Spleen (tissue), 7 donors: Measurements from ENCODE around the gene OPCML.

ENCODE experiments used
- CTCF ChIP-seq, 11 experiments: fragments of 200-600 bp in 7 of 11; fragments of 450-650 bp in 4 of 11; sonication (generic) in 4 of 11; IDR thresholded peaks in 8 of 11; conservative IDR thresholded peaks in 3 of 11; 1 replicate in 7 of 11; 2 replicates in 4 of 11; pipeline versions ENCODE4 v1.4.0 to v1.8.0; 2016 to 2021; ENCODE audit warnings: antibody characterized with exemption in 11 of 11, inconsistent platforms in 4 of 11, mild to moderate bottlenecking in 1 of 11
- POLR2AphosphoS5 ChIP-seq, 3 donors: sonication (generic); formaldehyde crosslinking; IDR thresholded peaks; one replicate each; pipeline ENCODE4 v1.5.1; 2017; ENCODE audit warnings: antibody characterized with exemption in 3 of 3
- donor health status: DM: no; HTN: no; CAD: no; lungs with moderate emphysema.
- donor health status: DM: no; HTN: no; CAD: no.
- donor health status: DM: no; HTN: no; CAD: no.

DNA sequence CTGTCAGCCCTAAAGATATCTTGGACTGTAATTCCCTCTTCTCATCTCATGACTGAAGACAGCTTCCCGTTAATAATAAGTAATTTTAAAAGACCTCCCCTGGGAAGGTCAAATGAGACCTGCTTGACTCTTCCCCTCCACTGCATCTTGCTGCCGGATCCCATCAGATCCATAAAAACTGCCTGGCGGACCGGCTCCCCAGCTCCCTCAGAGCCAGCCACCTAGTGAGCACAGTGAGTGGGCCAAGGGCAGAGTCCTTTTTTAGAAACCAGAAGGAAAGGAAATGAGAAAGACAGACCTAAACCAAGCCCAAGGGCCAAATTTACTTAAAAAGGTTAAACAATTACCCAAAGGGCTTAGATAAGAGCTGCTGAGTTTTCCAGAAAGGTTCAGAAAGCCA, 595.3 kb downstream of the OPCML start:
- TF ChIP-seq CTCF (IDR thresholded peaks at IDR 0.05 in 8 of 11, conservative IDR thresholded peaks at IDR 0.05 in 3 of 11) (no peak), POLR2AphosphoS5 (IDR thresholded peaks at IDR 0.05) (no peak)
